Calu3 (cell line): Measurements from ENCODE around the gene RAI1. TPM values are rescaled to one million over a fixed set of nuclear protein-coding genes. Genes with fewer than 3 reads are reported as not detected.

Experiments used
- BruUV-seq: library from RNA; stranded (reverse); fragments of 400-500 nt; replicated peaks from 2 replicates; lab custom pipeline; 2021; lab: Mats Ljungman, UMichigan
- CTCF ChIA-PET: fragments of 300-600 bp; sonication (Branson Sonifier 250); formaldehyde crosslinking; loops from one replicate; lab custom pipeline; 2022; ENCODE audit warnings: antibody characterized with exemption; lab: Charles Lee
- DNase-seq: peaks from one replicate; pipeline ENCODE4 v3.0.0; 2022
- H3K27ac Mint-ChIP-seq: one replicate; pipeline ENCODE4 v1.8.0; 2022; ENCODE audit warnings: mixed read lengths; ENCODE audit not compliant: unreplicated experiment
- H3K27me3 Mint-ChIP-seq: one replicate; pipeline ENCODE4 v1.8.0; 2022; ENCODE audit warnings: mixed read lengths; ENCODE audit not compliant: unreplicated experiment
- H3K36me3 Mint-ChIP-seq: one replicate; pipeline ENCODE4 v1.8.0; 2022; ENCODE audit warnings: mild to moderate bottlenecking, moderate library complexity, mixed read lengths; ENCODE audit not compliant: insufficient read depth, unreplicated experiment
- H3K4me1 Mint-ChIP-seq: one replicate; pipeline ENCODE4 v1.8.0; 2022; ENCODE audit warnings: mild to moderate bottlenecking, low read depth, mixed read lengths; ENCODE audit not compliant: unreplicated experiment
- H3K4me3 Mint-ChIP-seq: one replicate; pipeline ENCODE4 v1.8.0; 2022; ENCODE audit warnings: mild to moderate bottlenecking, low read depth, moderate library complexity, mixed read lengths; ENCODE audit not compliant: unreplicated experiment
- H3K9me3 Mint-ChIP-seq: one replicate; pipeline ENCODE4 v1.8.0; 2022; ENCODE audit warnings: low read depth, mixed read lengths; ENCODE audit not compliant: unreplicated experiment
- intact Hi-C: fragments of 100-400 bp; cut with micrococcal nuclease; formaldehyde crosslinking; loops from one replicate; pipeline ENCODE4 v1.10.0; 2022; ENCODE audit not compliant: unreplicated experiment
- total RNA-seq: library from RNA; stranded (reverse); gene quantifications from 2 replicates; pipeline ENCODE4 v1.2.3, GENCODE V29; 2022
- TF ChIP-seq, protein P1 (sequence below): fragments of 200-600 bp; IDR thresholded peaks from one replicate; pipeline ENCODE4 v1.8.0; 2022; ENCODE audit warnings: antibody characterized with exemption; ENCODE audit not compliant: unreplicated experiment

RAI1 gene
- total RNA-seq, 1 experiment from 2014 or later = 38.0 TPM

DNA sequence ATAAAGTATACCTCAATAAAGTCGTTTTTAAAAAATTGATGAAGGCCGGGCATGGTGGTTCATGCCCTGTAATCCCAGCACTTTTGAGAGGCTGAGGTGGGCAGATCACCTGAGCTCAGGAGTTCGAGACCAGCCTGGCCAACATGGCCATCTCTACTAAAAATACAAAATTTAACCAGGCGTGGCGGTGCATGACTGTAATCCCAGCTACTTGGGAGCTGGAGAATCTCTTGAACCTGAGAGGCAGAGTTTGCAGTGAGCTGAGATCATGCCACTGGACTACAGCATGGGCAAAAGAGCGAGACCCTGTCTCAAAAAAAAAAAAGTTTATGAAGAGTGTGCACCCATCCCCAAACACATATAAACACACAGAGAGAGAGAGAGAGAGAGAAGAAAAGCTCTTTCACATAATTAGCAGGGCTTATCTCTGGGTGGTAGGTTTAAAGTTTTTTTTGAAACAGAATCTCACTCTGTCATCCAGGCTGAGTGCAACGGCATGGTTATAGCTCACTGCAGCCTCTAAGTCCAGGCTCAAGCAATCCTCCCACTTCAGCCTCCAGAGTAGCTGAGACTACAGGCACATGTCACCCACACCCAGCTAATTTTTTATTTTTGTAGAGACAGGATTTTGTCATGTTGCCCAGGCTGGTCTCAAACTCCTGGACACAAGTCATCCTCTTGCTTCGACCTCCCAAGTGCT, 152.6 kb downstream of the RAI1 start:
- no peaks in the 10 kb centered on the region for H3K27me3 Mint-ChIP-seq
- peak overlapping the region; percentile 48 for H3K4me3 Mint-ChIP-seq
- H3K9me3 Mint-ChIP-seq = no peaks in the 10 kb centered on the region
- H3K27ac Mint-ChIP-seq = no peak overlapping the region
- peaks cover 40% of the 10 kb centered on the region for H3K4me1 Mint-ChIP-seq
- intact Hi-C loops = no loop called here
- H3K36me3 Mint-ChIP-seq = peaks cover 61% of the 10 kb centered on the region
- no TSS peak for BruUV-seq
- DNase-seq = no peak
- TF ChIP-seq, protein P1, sequence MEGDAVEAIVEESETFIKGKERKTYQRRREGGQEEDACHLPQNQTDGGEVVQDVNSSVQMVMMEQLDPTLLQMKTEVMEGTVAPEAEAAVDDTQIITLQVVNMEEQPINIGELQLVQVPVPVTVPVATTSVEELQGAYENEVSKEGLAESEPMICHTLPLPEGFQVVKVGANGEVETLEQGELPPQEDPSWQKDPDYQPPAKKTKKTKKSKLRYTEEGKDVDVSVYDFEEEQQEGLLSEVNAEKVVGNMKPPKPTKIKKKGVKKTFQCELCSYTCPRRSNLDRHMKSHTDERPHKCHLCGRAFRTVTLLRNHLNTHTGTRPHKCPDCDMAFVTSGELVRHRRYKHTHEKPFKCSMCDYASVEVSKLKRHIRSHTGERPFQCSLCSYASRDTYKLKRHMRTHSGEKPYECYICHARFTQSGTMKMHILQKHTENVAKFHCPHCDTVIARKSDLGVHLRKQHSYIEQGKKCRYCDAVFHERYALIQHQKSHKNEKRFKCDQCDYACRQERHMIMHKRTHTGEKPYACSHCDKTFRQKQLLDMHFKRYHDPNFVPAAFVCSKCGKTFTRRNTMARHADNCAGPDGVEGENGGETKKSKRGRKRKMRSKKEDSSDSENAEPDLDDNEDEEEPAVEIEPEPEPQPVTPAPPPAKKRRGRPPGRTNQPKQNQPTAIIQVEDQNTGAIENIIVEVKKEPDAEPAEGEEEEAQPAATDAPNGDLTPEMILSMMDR = no peak
- CTCF ChIA-PET = interaction anchor here (0.7 kb wide), 1 partner anchor 92 kb away, joined by 3 read pairs; no protein-coding TSS in a partner anchor

DNA sequence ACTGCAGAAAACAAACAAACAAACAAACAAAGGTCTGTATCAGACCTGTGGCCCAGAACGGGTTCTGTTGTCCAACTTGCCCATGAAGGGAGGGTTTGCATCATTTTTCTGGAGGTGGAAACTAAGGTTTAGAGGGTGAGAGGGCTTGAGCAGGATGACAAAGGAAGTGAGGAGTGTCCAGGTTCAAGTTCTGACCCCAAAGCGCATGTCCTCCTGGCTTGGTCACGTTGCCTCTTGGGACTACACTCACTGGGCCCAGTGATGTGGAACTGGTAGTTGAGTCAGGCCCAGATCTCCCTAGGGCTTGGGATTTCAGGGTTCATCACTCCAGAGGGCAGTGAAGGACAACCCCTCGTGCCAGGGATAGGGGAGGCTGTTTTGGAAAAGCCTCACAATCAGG, 153.7 kb downstream of the RAI1 start:
- CTCF ChIA-PET = no interaction called here
- no TSS peak for BruUV-seq
- H3K27me3 Mint-ChIP-seq = no peaks in the 10 kb centered on the region
- no peaks in the 10 kb centered on the region for H3K9me3 Mint-ChIP-seq
- H3K27ac Mint-ChIP-seq = no peak overlapping the region
- peaks cover 66% of the 10 kb centered on the region for H3K36me3 Mint-ChIP-seq
- peak overlapping the region; percentile 48 for H3K4me3 Mint-ChIP-seq
- DNase-seq = no peak
- intact Hi-C loops = loop anchor here (5.0 kb wide), 1 partner anchor 98 kb away; no protein-coding TSS in a partner anchor
- peaks cover 34% of the 10 kb centered on the region for H3K4me1 Mint-ChIP-seq
- TF ChIP-seq, protein P1 = no peak

DNA sequence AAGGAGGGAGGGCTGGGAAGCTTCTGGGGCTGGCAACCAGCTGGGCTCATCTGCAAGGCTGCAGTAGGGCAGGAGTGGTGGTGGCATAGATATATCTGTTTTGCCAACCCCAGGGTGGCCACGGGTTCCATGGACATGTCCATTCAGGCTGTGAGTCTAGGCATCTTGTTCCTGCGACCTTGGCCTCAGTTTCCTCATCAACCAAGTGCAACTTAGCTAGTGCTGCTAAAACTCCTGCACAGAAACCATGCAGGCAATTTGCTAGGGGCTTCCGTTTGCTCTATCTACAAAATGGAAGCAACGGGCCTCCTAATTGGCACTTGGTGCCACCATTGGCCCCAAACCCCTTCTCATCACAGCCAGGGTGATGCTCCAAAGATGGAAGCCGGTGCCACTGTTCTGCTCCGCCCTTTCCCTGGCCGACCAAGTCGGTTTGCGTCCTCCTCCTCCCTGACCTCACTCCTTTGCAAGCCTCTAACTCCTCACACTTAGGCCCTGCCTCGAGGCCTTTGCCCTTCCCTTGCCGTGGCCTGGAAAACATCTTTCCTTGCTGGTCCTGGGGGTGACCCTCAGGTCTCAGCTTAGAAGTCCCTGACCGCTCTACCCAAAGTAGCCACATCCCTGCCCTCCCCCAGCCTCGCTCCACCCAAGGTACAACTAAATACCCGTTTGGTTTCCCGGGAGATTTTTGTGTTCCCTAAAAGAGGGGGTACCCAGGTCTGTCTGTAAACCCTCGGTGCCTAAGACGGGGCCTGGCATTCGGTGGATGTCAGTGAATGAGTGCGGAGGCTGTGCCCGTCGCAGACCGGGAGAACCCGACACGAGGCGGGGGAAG, 154.4 kb downstream of the RAI1 start:
- TF ChIP-seq, protein P1 = no peak
- no peaks in the 10 kb centered on the region for H3K27me3 Mint-ChIP-seq
- intact Hi-C loops = loop anchor here (5.0 kb wide), 1 partner anchor 98 kb away; no protein-coding TSS in a partner anchor
- peak overlapping the region; percentile 86 for H3K4me3 Mint-ChIP-seq
- H3K4me1 Mint-ChIP-seq = peaks cover 34% of the 10 kb centered on the region
- no peaks in the 10 kb centered on the region for H3K9me3 Mint-ChIP-seq
- CTCF ChIA-PET = interaction anchor here (1.4 kb wide), 1 partner anchor 24 kb away, joined by 4 read pairs; no protein-coding TSS in a partner anchor
- H3K36me3 Mint-ChIP-seq = peaks cover 66% of the 10 kb centered on the region
- DNase-seq = no peak
- TSS peak; percentile 27 for BruUV-seq
- peak overlapping the region; percentile 90 for H3K27ac Mint-ChIP-seq

DNA sequence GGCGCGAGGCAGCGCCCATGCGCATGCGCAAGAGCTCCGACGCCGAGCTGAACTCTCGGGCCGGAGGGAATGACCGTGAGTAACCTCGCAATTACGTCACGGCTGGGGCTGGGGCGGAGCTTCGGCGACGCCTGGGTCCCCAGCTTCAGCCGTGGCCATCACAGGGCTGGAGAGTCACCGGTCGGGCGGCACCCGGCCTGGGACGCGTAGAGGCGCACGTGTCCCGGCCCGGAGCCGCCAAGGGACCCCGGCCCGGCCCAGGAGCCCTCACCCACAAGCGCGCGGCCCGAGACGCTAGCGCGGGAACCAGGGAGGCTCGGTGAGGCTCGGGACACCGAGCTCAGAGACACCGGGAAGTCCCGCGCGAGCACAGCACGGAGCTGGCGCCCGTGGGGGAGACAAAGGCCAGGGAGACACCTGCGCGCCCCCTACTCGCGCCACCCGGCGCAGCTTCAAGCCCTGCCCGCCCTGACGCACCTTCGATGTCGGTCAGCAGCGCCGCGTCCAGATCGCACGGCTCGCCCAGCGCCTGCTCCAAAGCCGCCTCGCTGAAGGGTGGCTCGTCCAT, 155.1 kb downstream of the RAI1 start:
- Mint-ChIP-seq H3K27me3 (no peaks in the 10 kb centered on the region), H3K9me3 (no peaks in the 10 kb centered on the region), H3K27ac (peak overlapping the region; percentile 95), H3K4me1 (peaks cover 41% of the 10 kb centered on the region), H3K36me3 (peaks cover 61% of the 10 kb centered on the region), H3K4me3 (peak overlapping the region; percentile 86)
- TF ChIP-seq, protein P1 = no peak
- peak; percentile 96 for DNase-seq
- intact Hi-C loops = loop anchor here (5.0 kb wide), 1 partner anchor 99 kb away; no protein-coding TSS in a partner anchor
- CTCF ChIA-PET = interaction anchor here (0.5 to 1.4 kb wide), 2 partner anchors 24 to 136 kb away, joined by 3 to 4 read pairs; partner anchors contain the start of gene TOM1L2
- BruUV-seq = no TSS peak
